HG03558 (cell line): Measurements from ENCODE around the gene TUBGCP2.

Experiments
- ATAC-seq: cut with Tn5 transposase; IDR thresholded peaks from one replicate; pipeline ENCODE4 v1.9.1; 2021; ENCODE audit warnings: moderate number of reproducible peaks; ENCODE audit not compliant: unreplicated experiment; ENCODE audit errors: extremely low read depth

Gene TUBGCP2, protein sequence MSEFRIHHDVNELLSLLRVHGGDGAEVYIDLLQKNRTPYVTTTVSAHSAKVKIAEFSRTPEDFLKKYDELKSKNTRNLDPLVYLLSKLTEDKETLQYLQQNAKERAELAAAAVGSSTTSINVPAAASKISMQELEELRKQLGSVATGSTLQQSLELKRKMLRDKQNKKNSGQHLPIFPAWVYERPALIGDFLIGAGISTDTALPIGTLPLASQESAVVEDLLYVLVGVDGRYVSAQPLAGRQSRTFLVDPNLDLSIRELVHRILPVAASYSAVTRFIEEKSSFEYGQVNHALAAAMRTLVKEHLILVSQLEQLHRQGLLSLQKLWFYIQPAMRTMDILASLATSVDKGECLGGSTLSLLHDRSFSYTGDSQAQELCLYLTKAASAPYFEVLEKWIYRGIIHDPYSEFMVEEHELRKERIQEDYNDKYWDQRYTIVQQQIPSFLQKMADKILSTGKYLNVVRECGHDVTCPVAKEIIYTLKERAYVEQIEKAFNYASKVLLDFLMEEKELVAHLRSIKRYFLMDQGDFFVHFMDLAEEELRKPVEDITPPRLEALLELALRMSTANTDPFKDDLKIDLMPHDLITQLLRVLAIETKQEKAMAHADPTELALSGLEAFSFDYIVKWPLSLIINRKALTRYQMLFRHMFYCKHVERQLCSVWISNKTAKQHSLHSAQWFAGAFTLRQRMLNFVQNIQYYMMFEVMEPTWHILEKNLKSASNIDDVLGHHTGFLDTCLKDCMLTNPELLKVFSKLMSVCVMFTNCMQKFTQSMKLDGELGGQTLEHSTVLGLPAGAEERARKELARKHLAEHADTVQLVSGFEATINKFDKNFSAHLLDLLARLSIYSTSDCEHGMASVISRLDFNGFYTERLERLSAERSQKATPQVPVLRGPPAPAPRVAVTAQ

DNA sequence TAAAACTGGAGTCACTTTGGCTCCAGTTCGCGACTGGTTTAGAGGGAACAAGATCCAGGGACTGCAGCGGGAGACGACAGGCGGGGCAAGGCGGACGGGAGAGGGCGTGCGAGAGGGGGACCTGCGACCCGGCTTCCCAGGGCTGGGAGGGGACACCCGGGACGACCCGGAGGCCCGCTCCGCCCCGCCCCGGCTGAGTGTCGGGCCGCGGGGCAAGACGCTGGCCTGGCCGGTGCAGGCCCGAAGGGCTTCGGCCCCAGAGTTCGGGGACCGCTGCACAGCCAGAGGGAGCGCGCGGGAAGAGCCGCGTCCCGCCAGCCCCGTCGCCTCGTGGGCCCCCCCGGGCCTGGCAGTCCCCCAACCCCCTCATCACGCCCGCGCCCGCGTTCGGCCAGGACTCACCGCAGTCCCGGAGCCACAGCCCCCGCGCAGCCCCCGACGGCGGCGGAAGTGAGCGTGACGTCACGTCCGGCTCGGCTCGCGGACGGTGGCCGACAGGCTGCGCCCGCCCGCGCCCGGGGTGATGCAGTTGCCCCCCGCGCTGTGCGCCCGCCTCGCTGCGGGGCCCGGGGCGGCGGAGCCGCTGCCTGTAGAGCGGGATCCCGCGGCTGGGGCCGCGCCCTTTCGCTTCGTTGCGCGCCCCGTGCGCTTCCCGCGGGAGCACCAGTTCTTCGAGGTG, at the start of gene TUBGCP2, which contains the start of gene ZNF511:
Gene TUBGCP2 (minus strand): TSS at position 452 of the 679 bp plus-strand sequence. CDS start 5,931 bp downstream, outside the sequence.
Gene ZNF511 (plus strand): TSS at position 494 of the 679 bp plus-strand sequence. CDS start 30 bp downstream, at position 524.
- ATAC-seq, result peak; percentile 56

DNA sequence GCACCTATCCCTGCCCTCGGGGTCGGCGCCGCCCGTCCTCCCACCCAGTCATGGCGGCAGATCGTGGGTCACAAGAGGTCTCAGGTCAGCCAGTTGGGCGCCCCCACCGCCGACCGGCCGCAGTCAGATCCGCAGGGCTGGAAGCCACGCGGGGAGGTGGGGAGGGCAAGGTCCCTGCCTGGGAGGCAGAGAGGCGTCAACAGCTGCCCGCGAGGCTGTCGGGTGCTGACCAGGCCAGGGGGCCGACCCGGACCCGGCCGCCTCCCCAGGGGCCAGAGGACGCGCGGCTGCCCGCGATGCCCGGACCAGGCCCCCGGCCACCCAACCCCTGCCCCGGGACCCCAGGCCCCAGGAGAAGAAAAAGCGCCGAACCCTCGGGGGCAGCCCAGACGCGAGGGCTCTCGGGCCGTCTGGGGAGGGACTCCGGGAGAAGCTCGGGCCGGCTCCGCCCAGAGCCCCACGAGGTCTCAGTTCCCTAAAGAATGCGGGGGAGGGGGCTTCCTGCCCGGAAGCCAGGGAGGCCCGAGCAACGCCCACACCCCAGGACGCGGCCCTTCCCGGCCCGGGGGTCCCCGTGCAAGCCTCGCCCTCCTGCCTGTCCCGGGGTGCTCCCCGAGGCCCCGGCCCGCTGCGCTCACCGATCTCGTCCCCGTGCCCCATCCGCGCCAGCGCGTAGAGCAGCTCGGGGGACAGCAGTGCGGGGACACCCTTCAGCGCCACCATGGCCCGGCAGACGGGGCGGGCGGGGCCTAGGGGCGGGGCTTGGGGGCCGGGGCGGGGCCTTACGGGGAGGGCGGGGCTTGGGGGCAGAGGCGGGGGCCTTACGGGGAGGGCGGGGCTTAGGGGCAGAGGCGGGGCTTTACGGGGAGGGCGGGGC, 48.9 kb upstream of the TUBGCP2 start, which contains the start of gene FUOM:
Gene FUOM (minus strand): TSS at position 735 of the 877 bp plus-strand sequence. CDS start 12 bp downstream, at position 723.
- ATAC-seq, result peak; percentile 38

DNA sequence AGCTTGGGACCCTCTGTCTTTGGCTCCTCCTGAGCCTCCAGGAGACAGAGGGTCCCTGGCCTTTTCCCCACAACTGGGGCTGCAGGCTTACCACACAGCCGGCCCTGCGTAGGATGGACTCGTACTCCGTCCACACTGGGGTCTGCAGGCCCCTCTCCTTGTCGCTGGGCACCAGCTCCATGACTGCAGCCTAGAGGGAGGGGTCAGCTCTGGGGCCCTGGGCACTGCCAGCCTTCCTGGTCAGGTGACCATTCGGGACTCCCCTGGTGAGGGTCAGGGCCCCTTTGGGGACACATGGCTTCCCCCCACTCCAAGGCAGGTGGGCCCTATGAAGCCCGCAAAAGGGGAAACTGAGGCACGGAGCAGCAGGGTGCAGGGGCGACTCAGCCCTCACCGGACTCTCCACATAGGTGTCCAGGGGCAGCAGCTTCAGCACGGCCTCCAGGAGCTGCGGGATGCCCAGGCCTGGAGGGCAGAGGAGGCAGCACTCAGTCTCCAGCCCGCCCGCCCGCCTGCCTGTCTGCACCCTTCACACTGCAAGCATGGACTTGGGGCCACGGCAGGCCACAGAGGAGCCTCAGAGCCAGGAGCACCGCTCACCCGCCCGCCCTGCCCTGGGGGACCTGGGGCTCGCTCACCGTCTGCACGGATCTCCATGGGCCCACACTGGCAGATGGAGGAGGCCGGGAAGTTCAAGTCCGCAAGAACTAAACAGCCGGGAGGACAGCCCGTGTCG, 48.0 kb upstream of the TUBGCP2 start:
- no peak for ATAC-seq

DNA sequence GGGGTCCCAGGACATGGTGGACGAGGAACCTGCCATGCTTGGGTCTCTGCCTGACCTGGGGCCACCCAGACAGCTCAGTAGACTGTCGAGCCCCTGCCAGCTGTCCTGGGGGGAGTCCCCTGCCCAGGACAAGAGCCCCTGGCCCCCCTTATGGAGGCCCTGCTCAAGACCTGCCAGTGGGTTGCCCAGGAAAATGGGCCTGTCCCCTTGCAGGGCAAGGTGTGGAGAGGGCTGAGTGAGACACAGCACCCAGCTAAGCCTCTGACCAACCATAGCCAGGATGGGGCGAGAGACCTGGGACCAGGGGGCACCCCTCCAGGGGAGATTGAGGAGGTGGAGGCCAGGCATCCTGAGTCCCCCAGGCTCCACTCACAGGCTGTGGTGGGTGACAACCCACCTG, 47.3 kb upstream of the TUBGCP2 start:
- ATAC-seq, result no peak

DNA sequence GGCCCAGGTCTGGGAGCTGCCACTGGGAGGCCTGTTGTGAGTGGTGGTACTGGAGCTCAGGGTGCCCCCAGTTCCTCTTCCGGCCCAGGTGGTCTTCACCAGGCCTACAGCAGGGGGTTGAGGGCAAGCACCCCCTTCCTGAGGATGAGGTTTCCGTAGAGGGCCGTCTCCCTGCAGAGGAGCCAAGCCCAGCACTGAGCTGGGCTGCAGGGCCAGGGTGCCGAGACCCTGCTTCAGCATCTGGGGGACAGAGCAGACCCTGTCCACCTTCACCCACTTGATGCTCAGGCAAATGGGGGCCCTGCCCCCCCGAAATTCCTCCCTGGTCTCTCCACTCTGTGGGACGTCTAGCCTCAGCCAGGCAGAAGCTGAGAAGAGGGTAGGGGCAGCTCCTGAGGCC, 46.6 kb upstream of the TUBGCP2 start:
- no peak for ATAC-seq

DNA sequence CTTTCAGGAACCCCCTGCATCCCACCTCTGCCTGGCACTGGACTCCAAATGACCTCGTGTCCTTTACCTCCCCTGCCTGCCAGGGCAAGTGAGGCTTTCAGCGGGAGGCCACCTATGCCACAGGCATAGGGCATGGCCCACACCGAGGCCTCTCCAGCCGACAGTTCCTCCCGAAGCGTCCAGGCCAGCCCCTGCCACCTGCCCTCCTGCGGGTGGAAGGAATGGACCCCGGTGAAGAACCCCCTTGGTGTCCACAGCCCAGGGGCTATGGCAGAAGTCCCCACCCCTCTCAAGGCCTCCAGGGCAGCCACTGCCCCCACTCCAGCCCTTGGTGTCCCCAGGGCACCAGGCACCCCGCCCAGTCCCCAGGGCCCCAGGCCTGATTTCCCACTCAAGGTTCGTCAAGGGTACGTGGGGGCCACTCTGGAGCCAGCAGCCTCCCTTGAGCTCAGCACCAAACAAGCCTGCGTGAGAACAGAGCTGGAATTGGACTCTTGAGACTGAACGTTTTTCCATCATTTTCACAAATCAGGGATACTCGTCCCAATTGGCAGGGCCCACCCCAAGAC, 46.1 kb upstream of the TUBGCP2 start:
- ATAC-seq, result no peak

DNA sequence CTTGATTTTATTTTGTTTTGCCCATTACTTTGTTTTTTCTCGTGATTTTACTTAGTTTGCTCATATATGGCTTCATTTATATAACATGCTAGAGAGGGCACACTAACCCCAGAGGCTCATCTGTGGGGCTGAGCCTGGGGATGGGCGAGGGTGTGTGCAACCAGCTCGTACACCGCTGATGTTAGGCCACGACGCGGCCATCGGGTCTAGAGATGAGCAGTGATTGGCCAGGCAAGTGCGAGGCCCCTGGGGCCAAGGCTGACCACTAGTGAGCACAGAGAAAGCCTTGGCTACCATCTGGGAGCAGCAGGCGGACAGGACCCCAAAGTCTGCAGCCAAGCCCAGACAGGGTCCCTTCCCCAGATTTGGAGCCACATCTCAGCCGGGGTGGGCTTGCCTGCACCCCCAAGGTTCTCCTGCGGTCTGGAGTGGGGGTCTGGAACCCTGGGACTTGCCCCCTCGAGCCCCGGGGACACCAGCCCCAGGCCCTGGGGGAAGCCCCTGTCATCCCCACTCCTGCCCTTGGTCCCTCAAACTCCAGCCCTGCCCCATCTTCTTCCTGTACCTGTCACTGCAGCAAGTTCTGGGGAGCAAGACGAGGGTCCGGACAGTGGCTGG, 45.4 kb upstream of the TUBGCP2 start:
- no peak for ATAC-seq

DNA sequence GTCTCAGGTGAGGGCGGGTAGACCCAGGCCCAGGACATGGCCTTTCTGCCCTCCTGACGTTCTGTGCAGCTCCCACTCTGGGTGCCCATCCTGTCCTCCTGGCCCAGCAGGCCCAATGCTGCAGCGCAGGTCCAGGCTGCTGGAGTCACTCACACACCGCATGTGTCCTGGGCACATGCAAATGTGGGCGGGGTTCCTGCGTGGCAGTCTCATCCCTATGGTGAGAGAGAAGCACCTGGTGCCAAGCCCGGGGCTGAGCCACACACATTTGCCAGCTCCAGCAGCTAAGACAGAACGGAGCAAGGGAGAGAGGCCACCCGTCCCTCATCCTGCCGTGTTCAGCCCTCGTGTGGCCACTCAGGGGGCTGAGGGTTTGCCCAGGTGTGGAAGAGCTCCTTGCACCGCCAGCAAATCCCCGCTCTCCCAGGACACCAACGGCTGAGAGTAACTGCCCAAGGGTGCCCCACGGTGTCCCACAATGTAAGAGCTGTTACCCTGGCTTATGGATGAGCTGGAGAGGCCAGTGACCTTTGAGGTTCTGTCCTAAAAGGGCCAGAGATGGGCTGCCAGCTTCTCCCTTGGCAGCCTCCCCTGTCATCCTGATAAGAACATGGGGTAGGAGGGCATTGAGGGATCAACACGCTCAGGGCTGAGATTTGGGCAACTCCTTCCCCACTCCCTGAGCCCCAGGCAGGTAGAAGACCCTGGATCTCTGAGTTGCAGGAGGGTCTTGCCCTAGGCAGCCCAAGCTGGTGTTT, 44.7 kb upstream of the TUBGCP2 start:
- ATAC-seq, result no peak

DNA sequence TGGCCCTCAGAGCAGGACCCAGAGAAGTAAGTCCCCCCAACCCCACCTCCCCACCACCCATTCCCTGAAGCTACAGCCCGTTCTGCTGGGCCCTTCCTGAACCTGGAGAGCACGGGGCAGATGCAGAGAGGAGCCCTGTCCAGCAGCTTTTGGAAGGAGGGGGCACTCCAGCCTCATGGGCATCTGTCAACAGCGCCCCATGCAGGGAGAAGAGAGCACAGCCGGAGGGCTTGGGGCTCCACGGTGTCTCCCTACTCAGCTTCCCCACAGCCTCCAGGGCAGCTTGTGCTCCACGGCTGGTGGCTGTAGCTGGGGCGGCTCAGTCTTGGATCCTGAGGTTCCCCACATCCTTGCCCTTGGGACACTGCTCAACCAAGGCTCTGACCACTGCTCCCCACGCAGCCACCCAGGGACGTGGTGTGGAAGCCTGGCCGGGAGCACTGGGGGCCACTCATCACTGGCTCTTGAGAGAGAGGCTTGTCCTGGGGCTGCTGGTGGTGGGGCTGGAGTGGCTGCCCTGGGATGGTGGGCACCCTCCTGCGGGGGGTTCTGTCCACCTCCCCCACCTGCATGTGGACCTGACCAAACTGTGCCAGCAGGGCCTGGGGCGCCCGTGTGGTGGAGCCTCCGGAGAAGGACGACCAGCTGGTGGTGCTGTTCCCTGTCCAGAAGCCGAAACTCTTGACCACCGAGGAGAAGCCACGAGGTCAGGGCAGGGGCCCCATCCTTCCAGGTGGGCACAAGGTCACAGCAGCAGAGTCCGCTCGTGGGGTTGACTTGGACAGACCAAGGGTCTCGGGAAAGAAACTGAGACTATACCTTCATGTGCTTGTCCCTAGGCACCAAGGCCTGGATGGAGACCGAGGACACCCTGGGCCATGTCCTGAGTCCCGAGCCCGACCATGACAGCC, 43.0 kb upstream of the TUBGCP2 start:
- ATAC-seq, result no peak

DNA sequence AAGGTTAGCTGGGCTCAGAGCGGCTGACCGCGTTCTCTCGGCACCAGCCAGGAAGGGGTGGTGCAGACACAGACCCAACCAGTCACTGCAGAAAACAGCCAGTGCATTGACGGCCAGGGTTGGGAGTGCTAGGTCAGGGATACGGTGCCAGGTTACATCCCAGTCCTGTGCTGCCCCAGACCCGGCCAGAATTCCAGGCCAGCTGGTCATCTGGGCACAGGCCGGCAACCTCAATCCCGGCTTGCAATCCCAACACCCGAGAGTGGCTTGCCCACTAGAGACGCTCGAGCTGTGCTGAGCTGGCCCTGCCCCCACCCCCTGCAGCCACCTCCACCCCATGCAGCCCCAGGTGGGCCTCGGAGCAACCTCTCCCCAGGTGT, 42.3 kb upstream of the TUBGCP2 start:
- no peak for ATAC-seq

DNA sequence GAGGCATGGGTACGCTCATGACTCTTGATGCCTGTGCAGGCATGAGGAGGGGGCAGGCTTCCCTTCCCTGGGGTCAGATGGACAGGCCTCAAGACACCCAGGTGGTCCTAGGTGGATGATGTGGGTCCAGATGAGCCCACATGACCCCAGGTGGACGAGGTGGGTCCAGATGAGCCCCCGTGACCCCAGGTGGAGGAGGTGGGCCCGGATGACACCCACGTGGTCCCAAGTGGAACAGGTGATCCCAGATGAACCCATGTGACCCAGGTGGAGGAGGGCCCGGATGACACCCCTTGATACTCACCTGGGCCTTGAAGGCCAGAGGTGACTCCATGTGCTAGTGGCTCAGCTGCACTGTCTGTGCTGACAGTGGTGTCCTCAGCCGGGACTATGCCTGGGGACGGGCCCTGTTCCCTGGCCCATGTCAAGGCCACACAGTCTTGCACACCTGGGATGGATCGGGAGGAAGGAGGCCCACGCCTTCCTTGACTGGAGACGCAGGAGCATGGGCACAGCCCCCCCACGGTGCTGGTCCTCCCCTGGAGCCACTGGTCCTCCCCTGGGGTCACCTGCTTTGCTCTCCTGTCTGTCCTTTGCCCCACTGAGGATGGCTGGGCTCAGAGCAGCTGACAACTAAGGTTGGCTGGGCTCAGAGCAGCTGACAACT, 41.7 kb upstream of the TUBGCP2 start:
- ATAC-seq, result no peak

DNA sequence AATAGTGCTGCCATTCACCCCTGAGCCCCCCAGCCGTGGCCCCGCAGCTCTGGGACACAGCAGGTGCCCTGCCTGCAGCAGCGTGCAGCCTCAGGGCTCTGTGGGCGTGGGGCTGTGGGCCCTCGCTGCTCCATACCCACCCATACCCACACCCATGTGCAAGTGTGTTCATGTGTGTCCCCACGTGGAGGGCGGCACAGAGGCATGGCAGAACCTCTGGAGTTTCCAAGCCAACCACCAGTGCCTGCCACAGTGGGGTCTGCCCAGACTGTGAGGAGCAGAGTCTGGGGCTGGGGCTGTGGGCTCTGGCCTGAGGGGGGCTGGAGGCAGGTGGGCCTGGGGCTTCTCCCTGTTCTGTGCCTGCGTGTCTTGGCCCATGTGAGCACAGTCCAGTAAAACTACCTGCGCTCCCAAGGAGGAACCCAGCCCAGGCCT, 40.9 kb upstream of the TUBGCP2 start:
- ATAC-seq, result no peak

DNA sequence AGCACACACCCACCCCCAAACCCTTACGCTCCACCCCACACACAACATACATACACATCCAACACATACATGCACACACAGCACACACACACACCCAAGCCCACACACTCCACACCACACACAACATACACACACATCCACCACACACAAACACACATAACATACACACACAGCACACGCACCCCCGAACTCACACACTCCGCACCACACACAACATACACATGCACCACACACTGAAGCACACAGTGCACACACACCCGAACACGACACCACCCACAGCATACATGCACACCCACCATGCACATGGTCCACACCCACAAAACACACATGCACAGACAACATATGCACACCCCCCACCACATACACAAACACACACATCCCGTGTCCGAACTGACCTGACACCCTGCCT, 40.5 kb upstream of the TUBGCP2 start:
- ATAC-seq, result no peak

DNA sequence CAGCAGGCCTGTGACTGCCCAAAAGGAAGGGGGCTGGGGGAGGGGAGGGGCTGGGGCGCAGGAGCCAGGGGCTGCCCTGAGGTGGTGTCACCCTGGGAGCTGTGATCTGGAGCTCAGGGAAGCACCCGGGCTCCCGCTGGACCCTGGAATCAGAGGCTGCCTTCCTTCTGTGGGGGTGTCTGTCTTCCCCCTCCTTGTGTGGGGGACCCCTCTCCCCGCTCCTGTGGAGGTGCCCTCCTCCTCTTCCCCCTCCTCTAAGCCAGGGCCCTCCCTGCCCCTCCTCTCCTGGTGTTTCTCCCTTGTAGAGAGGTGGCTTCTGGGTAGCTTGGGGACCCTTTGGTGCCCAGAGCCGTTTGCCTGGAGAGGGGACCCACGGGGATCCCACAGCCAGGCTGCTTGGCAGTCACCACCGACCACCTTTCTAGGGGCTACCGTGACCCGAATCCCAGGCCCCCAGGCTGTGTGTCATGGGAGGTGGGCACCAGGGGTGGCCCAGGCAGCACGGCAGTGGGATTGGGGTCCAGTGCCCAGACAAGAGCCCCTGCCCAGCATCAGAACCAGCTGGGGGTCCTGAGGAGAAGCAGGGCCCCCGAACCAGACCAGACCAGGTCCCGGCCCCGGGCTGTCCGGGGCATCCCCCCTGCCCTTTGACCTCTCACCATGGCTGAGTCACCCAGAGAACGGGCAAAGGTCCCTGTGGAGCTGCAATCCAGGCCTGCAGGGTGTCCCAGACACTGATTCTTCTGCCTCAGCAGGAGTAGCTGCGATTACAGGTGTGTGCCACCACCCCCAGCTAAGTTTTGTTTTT, 39.2 kb upstream of the TUBGCP2 start:
- no peak for ATAC-seq

DNA sequence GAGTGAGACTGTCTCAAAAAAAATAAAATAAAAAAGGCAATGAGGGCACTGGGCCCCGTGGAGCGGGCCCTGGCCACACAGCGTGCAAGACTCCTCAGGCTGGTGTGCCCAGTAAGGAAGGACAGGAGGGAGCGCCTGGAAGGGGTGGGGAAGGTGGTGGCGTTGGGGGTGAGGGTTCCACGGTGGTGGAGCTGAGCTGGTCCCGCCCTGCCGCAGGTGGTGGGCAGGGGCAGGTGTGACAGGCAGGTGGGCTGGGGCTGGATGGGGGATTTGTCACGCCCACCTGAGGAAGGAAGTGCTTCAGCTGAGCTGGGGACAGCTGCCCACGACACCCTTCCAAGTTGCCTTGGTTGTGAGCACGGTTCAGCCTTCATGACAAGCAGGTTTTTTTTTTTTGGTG, 37.7 kb upstream of the TUBGCP2 start:
- no peak for ATAC-seq
